GM20431 (cell line): ENCODE results near the gene HIRA.

Source experiments
- in situ Hi-C: fragments of 300-500 bp; cut with MseI, MboI; formaldehyde crosslinking; loops from one replicate; pipeline ENCODE4 v1.15.0; 2020; ENCODE audit warnings: low sequenced_read_pairs; ENCODE audit not compliant: unreplicated experiment

HIRA gene

GRCh38 chr22:19431649-19432132 is at the start of gene HIRA:
Gene HIRA (minus strand): TSS chr22:19431733. CDS start chr22:19431476, 257 bp downstream.
- in situ Hi-C loops: no loop called here

- in situ Hi-C loops: loop anchor here (25.0 kb wide), 1 partner anchor 293 kb away; the partner anchor contains the start of gene SLC25A1
Observed at GRCh38 chr22:19480789-19481188, 49.3 kb upstream of the HIRA start.

GRCh38 chr22:19480173-19480568 is 48.6 kb upstream of the HIRA start:
- in situ Hi-C loops: loop anchor here (25.0 kb wide), 1 partner anchor 293 kb away; the partner anchor contains the start of gene SLC25A1

- in situ Hi-C loops: loop anchor here (25.0 kb wide), 1 partner anchor 292 kb away; the partner anchor contains the start of gene SLC25A1
Observed at GRCh38 chr22:19479355-19480172, 48.0 kb upstream of the HIRA start, which contains the start of gene CDC45. Gene CDC45 (plus strand): TSS chr22:19479920. CDS start chr22:19479969, 49 bp downstream.

GRCh38 chr22:19478901-19479354 is 47.4 kb upstream of the HIRA start, which contains the start of gene UFD1:
Gene UFD1 (minus strand): TSS chr22:19479193. CDS start chr22:19479085, 108 bp downstream.
- in situ Hi-C loops: loop anchor here (25.0 kb wide), 1 partner anchor 292 kb away; the partner anchor contains the start of gene SLC25A1

GRCh38 chr22:19478045-19478900 is 46.7 kb upstream of the HIRA start:
- in situ Hi-C loops: loop anchor here (25.0 kb wide), 1 partner anchor 291 kb away; the partner anchor contains the start of gene SLC25A1

GRCh38 chr22:19477321-19478044 is 46.0 kb upstream of the HIRA start:
- in situ Hi-C loops: loop anchor here (25.0 kb wide), 1 partner anchor 290 kb away; the partner anchor contains the start of gene SLC25A1

GRCh38 chr22:19476023-19476422 is 44.5 kb upstream of the HIRA start:
- in situ Hi-C loops: loop anchor here (25.0 kb wide), 1 partner anchor 289 kb away; the partner anchor contains the start of gene SLC25A1

- in situ Hi-C loops: no loop called here
Observed at GRCh38 chr22:19473578-19473977, 42.0 kb upstream of the HIRA start.

GRCh38 chr22:19472233-19472632 is 40.7 kb upstream of the HIRA start:
- in situ Hi-C loops: no loop called here

- in situ Hi-C loops: no loop called here
Observed at GRCh38 chr22:19471572-19471971, 40.0 kb upstream of the HIRA start.

GRCh38 chr22:19470010-19470409 is 38.5 kb upstream of the HIRA start:
- in situ Hi-C loops: no loop called here

GRCh38 chr22:19469421-19469820 is 37.9 kb upstream of the HIRA start:
- in situ Hi-C loops: no loop called here

- in situ Hi-C loops: no loop called here
Observed at GRCh38 chr22:19467912-19468311, 36.4 kb upstream of the HIRA start.

- in situ Hi-C loops: no loop called here
Observed at GRCh38 chr22:19466848-19467752, 35.6 kb upstream of the HIRA start.

- in situ Hi-C loops: no loop called here
Observed at GRCh38 chr22:19466126-19466716, 34.7 kb upstream of the HIRA start.

GRCh38 chr22:19464975-19465374 is 33.4 kb upstream of the HIRA start:
- in situ Hi-C loops: no loop called here

GRCh38 chr22:19464546-19464945 is 33.0 kb upstream of the HIRA start:
- in situ Hi-C loops: no loop called here
